AG04449 (cell line): ENCODE data around the gene TIMP4.

Source experiments
- CTCF ChIA-PET: fragments of 350-600 bp; formaldehyde crosslinking; extraction: SDS; loops from one replicate; lab custom pipeline; 2021; ENCODE audit warnings: antibody characterized with exemption; lab: Yijun Ruan, JAX
- POLR2A ChIA-PET: fragments of 400-600, 350-600 bp; formaldehyde crosslinking; extraction: SDS; loops from one replicate; lab custom pipeline; 2020; ENCODE audit warnings: antibody characterized with exemption, inconsistent platforms; lab: Yijun Ruan, JAX
- DNase-seq: peaks from one replicate; pipeline ENCODE4 v3.0.0-alpha.2; 2010; ENCODE audit warnings: low read depth, low spot score
- H3K4me3 ChIP-seq: 2 replicates; pipeline ENCODE4 v1.5.1; 2011; ENCODE audit warnings: low read depth, mild to moderate bottlenecking, control low read depth, low read length
- CTCF ChIP-seq: IDR thresholded peaks from one replicate; pipeline ENCODE4 v1.5.1; 2011; ENCODE audit warnings: mild to moderate bottlenecking, moderate library complexity, low read length, control low read depth, inconsistent platforms; ENCODE audit not compliant: insufficient read depth; ENCODE audit errors: missing control alignments

TIMP4 gene

GRCh38 chr3:12195231-12195630 lies 36.5 kb upstream of the TIMP4 start:
- CTCF ChIA-PET = interaction anchor here (0.8 to 11.9 kb wide), 5 partner anchors 9 to 284 kb away, joined by 3 to 124 read pairs (median 4); no protein-coding TSS in a partner anchor
- no peak for DNase-seq
- TF ChIP-seq CTCF = no peak
- POLR2A ChIA-PET = no interaction called here
- no peak overlapping the region for H3K4me3 ChIP-seq

- H3K4me3 ChIP-seq = no peak overlapping the region
- DNase-seq = no peak
- ChIA-PET POLR2A (no interaction called here), CTCF (interaction anchor here (0.8 to 11.9 kb wide), 5 partner anchors 9 to 284 kb away, joined by 3 to 124 read pairs (median 4); no protein-coding TSS in a partner anchor)
- no peak for TF ChIP-seq CTCF
Observed at GRCh38 chr3:12194669-12195161, 36.0 kb upstream of the TIMP4 start.

- no peak overlapping the region for H3K4me3 ChIP-seq
- ChIA-PET CTCF (interaction anchor here (2.3 to 11.9 kb wide), 2 partner anchors 17 to 285 kb away, joined by 14 to 124 read pairs; no protein-coding TSS in a partner anchor), POLR2A (no interaction called here)
- no peak for TF ChIP-seq CTCF
- peak; percentile 71 for DNase-seq
Observed at GRCh38 chr3:12194209-12194608, 35.5 kb upstream of the TIMP4 start.

- ChIA-PET CTCF (interaction anchor here (2.3 to 11.9 kb wide), 2 partner anchors 17 to 286 kb away, joined by 14 to 124 read pairs; no protein-coding TSS in a partner anchor), POLR2A (no interaction called here)
- no peak overlapping the region for H3K4me3 ChIP-seq
- peak; percentile 97 for DNase-seq
- no peak for TF ChIP-seq CTCF
Observed at GRCh38 chr3:12193485-12194165, 34.9 kb upstream of the TIMP4 start.

GRCh38 chr3:12192655-12193484 lies 34.2 kb upstream of the TIMP4 start:
- H3K4me3 ChIP-seq = no peak overlapping the region
- DNase-seq = no peak
- TF ChIP-seq CTCF = no peak
- CTCF ChIA-PET = interaction anchor here (11.9 kb wide), 1 partner anchor 16 kb away, joined by 124 read pairs; no protein-coding TSS in a partner anchor
- POLR2A ChIA-PET = no interaction called here

GRCh38 chr3:12192173-12192572 lies 33.5 kb upstream of the TIMP4 start:
- CTCF ChIA-PET = interaction anchor here (11.9 kb wide), 1 partner anchor 15 kb away, joined by 124 read pairs; no protein-coding TSS in a partner anchor
- POLR2A ChIA-PET = no interaction called here
- H3K4me3 ChIP-seq = no peak overlapping the region
- no peak for TF ChIP-seq CTCF
- DNase-seq = no peak
